Dermis microvascular lymphatic vessel endothelial cell (primary cell): ENCODE measurements around the gene PRKCZ. TPM values are rescaled to one million over a fixed set of nuclear protein-coding genes. Genes with fewer than 3 reads are reported as not detected.
A peak's percentile ranks its signal among the peaks of the same experiment; 100 is the strongest.

Experiments used
- DNase-seq, 2 donors: peaks; one replicate each; pipeline versions ENCODE4 v3.0.0 to v3.0.0-alpha.2; 2010; ENCODE audit warnings: low read depth in 2 of 2
- total RNA-seq: library from RNA; depleted of rRNA; stranded (reverse); fragments of >200 nt; gene quantifications from 2 replicates; pipeline ENCODE4 v1.2.1, GENCODE V29; 2014

PRKCZ gene
- total RNA-seq, 1 donor from 2014 or later: 24.0 TPM

DNA sequence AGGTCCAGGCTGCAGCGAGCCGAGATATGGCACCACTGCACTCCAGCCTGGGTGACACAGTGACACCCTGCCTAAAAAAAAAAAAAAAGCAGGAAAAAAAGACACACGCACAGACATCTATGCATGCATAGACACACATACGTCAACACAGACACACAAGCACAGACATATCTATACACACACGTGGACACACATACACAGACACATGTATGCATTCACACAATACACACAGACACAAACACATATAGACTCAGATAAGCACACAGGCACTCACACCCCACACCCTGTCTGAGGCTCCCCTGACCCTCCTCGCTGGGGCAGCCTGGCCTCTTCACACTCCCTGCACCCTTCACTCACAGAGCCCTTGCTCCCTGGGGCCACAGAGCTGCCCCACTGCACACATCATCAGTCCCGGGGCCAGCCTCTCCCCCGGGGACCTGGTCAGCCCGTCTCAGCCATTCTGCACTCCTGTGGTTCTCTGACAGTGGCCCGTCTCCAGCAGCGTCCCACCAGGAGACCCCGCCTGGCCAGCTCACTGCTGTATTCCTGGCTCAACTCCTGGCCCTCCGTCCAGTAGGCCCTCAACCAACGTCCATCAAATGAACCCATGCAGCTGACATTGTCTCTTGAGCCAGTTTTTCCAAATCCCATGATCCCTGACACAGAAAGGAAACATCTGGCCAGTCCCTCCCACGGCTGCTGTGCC, 4.6 kb upstream of the PRKCZ start:
- DNase-seq: peak; percentile 39 to 80

DNA sequence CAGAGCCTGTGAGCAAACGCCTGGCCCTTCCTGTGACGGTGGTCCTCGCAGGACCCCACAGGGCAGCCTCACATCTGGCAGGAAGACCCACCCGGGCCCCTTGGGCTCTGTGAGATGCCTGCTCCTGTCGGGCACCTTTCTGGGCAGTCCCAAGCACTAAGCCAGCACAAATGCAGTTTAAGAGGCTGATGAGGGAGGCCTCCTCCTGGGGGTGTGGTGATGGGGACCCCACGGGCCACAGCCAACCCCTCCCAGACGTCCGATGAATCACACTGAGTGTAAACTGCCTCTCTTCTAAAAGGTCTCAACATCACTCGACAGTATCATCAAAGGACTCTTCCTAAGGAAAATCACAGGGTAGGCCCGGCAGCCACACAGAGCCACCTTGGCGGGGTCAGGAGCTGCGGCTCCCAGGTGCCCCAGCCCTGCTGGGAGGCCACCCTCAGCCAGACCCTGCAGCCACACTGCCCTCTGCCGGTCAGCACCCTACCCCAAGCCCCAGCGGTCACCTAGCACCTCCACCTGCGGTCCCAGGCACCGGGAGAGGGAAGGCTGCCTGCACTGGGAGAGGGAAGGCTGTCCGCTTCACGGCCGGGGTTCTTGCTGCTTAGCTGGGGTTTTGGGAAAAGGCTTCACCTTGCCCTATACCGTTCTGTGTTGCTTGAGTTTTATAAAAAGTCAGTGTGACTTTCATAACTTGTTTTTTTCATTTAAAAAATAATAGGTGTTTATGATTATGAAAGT, 3.9 kb upstream of the PRKCZ start:
- peak; percentile 30 to 52 for DNase-seq

- no peak for DNase-seq
Observed at GRCh38 chr1:2046953-2047748, 3.1 kb upstream of the PRKCZ start.

- no peak for DNase-seq
Observed at GRCh38 chr1:2047749-2048729, 2.2 kb upstream of the PRKCZ start.

DNA sequence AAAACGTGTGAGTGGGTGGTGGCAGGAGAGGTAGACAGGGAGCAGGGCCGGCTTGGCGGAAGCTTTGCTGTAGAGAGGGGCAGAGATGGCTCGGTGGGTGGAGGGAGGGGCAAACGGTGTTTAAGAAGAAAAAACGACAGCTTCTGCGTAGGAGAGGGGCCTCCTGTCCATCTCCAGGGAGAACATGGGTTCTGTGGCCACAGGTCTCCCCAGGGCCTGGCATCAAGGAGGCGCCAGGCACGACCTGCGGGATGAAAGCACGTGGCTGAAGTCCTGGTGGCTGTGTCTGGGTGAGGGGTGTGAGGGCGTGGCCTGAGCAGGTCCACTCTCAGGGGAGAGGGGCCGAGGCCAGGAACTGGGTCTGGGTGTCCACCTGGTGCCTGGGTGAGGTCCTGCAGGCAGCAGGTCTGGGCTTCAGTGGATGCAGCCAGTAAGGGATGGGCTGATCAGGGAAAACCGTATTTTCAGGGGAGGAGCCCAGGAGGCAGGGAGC, 940 bp upstream of the PRKCZ start:
- DNase-seq: peak in 1 of 2 donors; percentile 7

DNA sequence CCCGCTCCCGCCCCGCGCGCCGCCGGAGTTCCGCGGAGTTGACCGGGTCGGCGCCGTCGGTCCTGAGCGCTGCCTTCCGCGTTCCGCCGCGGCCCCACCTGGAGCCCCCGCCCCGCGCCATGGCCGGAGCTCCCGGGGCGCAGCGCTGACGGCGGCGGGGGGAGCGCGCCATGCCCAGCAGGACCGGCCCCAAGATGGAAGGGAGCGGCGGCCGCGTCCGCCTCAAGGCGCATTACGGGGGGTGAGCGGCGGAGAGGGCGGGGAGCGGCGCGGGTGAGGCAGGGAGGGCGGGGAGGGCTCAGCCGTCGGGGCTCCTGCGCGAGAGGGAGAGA, 216 bp downstream of the PRKCZ start:
- DNase-seq: no peak

- no peak for DNase-seq
Observed at GRCh38 chr1:2050793-2051682, 827 bp downstream of the PRKCZ start.

DNA sequence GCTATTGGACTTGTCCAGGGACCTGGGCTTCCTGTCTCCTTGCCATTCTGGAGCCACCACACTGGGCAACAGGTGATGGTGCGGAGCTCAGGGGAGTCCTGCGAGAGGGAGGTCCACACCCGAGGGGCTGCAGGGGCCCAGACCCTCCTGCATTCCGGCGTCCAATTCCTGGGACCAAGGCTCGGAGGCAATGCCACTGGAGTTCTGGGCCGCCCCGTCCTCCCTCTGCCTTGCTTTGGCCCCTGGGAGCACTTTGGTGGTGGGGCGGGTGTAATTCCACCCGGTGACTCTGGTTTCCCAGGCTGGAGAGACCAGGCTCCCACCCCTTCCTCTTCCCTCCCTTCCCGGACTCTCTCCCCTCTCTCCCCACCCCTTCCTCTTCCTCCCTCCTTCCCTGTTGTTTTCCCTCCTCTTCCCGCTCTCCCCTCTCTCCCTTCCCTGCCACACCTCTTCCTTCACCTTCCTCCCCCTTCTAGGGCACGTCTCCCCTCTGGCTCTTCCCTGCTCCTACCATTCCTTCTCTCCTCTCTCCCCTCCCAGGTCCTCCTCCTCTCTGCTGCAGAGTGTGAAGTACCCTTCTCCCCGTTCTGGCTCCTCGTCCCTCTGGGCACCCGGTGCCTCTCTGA, 2.0 kb downstream of the PRKCZ start:
- DNase-seq: peak in 1 of 2 donors; percentile 6

DNA sequence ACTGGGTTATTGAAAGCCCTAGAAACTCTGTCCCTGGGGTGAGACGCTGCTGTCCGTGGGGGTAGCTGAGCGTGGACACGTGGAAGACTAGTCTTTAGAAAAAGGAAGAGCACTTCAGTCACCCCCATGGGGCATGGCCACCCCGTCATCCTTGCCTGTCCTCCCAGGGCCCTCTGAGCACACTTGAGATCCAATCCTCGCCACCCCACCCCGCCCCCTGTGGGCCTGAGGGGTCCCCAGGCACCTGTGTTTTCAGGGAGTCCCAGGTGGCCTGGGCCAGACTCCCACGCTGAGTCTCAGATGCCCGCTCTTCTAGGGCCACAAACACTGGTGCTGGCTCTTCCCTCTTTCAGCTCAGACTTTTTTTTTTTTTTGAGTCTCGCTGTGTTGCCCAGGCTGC, 2.5 kb downstream of the PRKCZ start:
- no peak for DNase-seq

- no peak for DNase-seq
Observed at GRCh38 chr1:2053217-2053616, 3.0 kb downstream of the PRKCZ start.

GRCh38 chr1:2053784-2054376, 3.7 kb downstream of the PRKCZ start:
- no peak for DNase-seq

DNA sequence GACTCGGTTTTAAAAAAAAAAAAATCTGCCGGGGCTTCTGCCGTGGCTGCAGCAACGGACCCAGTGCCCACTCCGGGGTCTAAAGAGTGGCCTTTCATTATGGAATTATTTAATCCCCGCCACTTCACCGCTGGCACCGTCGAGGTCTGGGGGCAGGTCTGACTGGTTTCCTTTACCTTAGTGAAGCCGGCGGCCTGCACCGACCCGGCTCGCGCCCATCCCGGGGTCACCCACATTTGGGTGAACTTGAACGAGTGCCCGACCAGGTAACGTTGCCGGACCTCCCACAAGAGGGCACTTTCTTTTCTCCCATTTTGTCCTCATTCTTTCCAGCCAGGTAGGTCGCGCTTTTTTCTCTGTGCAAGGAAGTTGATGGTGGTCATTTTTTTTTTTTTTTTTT, 4.3 kb downstream of the PRKCZ start:
- no peak for DNase-seq

DNA sequence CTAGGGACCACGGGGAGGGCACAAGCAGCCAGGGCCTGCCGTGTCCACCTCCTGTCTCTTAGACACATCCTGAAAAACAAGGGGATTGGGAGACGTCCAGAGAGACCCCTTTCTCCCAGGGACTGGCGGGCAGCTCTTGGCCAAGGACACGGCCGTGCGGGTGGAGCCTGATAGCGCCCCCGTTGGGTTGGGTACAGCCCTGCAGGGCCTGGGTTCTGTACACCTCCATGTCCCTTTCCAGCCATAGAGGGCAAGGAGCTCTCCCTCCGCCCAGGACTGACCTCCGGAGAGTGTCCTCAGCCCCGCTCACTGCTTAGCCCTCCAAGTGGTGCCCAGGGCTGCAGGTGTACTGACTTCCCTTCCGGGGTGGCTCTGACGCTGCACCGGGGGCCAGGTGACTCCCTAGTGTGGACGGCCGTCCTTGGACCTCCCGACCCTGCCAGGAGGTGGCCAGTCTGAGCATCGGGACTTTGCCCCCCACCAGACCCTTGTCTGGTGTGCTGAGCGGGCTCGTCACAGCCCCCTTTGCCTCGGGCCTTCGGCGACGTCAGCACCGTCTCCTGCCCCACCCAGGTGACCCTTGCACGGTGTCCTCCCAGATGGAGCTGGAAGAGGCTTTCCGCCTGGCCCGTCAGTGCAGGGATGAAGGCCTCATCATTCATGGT, 5.8 kb downstream of the PRKCZ start:
- DNase-seq: no peak

DNA sequence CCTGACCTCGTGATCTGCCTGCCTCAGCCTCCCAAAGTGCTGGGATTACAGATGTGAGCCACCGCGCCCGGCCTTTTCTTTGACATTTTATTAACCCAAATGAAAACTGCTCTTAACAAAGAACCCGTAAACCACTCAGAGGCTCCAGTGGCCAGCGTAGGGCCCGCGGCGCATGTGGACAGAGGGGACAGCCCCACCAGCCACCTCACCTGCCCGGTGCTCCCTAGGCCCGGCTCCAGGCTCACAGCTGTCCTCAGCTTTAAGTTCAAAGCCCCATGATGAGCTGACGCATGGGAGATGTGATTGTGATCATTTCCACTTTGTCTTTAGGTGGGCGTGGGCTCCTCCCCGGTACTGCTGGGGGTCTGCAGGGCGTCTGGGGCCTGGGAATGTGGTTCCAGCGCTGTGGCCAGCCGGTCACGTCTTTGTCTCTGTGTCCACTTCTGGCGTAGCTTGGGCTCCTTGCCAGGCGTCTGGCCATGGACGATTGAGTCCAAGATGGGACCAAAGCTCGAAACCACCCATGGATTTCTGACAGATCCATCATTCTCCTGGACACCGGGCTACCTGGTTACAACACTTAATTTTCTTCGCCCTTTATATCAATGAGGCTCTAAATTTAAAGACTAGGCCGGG, 6.9 kb downstream of the PRKCZ start:
- no peak for DNase-seq

DNA sequence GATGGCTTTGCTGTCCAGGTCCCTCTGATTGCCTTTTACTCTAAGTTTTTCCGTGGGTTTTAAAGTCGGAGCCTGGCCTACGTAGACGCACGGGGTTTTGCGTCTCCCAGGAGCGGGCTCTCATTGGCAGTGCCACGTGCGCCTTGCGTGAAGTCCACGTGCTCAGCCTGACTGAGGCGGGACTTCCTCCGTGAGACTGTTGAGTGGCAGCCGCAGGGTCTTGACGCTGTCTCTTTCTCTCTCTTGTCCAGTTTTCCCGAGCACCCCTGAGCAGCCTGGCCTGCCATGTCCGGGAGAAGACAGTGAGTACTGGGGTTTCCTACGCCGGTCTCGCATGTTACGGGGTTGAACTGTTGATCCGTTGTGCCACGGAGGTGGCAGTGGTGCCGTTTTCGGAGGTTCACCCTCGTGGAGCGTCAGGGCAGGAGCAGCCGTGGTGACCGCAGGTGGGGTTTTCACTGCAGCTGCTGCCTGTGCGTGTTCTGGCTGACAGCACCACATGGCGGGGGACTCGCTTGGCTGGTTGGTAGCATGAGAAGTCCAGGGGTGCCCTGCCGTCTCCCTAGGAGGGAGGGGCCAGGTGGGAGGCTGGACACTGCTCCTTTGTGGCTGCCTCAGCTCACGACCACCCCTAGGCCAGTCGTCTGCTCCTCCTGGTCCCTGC, 9.2 kb downstream of the PRKCZ start:
- no peak for DNase-seq

DNA sequence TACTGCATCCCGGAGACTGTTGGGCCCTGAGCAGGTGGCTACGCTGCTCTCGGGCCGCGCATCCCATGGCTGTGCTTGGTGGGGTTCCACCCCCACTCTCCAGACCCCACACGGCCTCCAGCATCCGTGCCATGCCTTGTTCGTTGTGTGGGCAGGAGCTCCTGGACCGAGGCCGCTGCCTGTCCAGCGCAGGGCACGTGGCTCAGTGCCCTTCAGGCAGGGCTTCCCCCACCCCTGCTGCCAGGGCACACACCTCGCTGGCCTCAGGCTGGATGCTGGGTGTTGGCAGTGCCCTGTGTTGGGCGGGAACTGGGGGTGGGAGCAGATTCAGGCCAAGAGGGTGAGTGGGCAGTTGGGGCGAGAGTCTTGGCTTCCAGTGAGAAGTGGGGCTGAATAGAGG, 9.9 kb downstream of the PRKCZ start:
- DNase-seq: no peak

- no peak for DNase-seq
Observed at GRCh38 chr1:2060535-2060934, 10.3 kb downstream of the PRKCZ start.
